Measurements from ENCODE around the gene RDH12.
"Not testable (repeated sequence)": the region's sequence is repeated elsewhere in the genome, so short reads cannot be mapped to it uniquely, and the experiment has no call there.

RDH12 gene
- long read RNA-seq, donor 1 = 0 reads
- long read RNA-seq, donor 2 = 0 reads
- long read RNA-seq, donor 3 = 0 reads
- long read RNA-seq, donor 4 = 0 reads
- long read RNA-seq, donor 5 = 0 reads
- long read RNA-seq, donor 6 = 0 reads
- long read RNA-seq, donor 7 = 0 reads
- long read RNA-seq, donor 8 = 0 reads

GRCh38 chr14:67701492-67701891, at the start of gene RDH12:
Gene RDH12, plus strand, starts transcription at chr14:67701886. Its CDS starts 20,757 bp downstream, at chr14:67722643.
- DNase-seq = not testable (repeated sequence)

DNA sequence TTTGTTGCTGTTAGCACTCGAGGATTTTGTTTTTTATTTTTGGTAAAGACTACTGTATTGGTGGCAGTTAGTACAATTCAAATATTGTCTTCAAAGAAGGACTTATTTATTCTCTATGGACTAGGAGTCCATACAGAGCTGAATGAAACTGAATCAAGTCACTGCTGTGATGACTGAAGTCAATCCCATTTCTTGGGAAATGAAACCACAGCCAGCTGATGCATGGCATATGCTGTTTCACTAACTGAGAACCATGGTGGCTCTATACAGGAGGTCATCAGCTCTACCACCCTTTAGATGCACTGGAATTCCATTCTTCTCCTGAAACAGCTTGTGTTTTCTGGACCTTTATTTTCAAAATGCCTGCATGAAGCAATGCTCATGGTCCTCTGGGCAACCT, 49.5 kb upstream of the RDH12 start:
- DNase-seq = no peak

- DNase-seq = no peak
Observed at GRCh38 chr14:67653651-67654280, 47.9 kb upstream of the RDH12 start.

DNA sequence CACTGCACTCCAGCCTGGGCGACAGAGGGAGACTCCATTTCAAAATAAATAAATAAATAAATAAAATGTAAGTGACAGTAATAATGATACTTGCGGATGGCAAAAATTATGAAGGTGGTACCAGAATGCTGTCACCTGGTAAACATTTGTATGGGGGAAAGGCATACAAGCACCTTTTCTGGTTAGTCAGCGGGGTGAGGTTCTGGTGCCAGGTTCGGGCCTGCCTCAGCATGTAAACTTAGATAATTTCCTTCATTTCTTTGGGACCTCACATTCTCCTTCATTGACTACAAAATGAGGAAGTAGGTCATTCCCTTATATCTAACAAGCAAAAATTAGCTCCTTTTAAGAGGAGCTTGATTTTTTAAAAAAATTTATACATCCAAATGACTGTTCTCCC, 38.1 kb upstream of the RDH12 start:
- DNase-seq = no peak

GRCh38 chr14:67665868-67666267, 35.8 kb upstream of the RDH12 start:
- no peak for DNase-seq

DNA sequence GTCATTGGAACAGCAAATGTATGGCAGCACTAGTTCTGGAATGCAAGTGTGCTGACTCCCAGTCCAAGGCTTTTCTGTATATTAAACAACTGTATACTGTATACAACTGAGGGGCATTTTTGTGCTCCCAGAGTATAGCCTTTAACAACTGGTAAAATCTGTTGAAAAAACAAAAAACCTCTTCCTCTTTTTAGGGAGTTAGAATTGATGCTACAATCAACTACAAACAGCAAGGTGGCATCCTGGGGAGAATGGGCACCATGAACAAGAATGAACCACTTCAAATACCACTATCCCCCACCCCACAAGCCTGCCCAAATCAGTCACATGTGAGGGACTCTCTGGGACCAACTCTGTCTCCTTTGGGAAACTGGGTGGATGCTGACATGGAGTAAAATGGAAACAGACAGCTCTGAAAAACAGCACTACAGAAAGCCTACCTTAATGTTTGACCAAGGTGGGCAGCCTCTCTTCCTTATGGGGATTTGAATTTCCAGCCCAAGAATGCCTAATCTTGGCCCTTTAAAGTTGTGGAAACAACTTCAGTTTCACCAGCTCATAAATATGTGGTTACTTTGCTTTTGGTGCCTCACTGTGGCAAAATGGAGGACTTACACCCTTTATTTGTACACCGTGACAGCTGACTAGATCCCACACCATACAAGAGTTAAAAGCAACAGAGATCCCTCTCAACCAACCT, 34.8 kb upstream of the RDH12 start:
- DNase-seq = no peak

GRCh38 chr14:67668559-67668958, 33.1 kb upstream of the RDH12 start:
- DNase-seq = no peak

DNA sequence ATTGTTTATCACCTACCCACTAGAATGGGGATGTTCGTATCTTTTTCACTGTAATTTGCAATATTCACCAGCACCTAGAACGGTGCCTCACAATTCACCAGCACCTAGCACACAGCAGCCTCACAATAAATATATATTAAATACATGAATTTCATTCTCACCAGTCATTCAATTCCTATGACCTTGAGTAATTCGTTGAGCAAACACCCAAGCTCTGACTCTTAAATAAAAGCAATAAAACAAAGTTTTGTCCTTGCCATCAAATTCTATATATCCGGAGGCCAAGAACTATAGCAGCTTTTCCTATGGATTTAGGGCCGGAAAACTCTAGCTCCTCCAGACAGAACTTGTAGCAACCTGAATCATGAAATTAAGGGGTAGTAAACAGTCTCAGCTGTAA, 28.2 kb upstream of the RDH12 start:
- DNase-seq = no peak

GRCh38 chr14:67674139-67674479, 27.6 kb upstream of the RDH12 start:
- DNase-seq = no peak

GRCh38 chr14:67674480-67675218, 27.0 kb upstream of the RDH12 start, which contains the start of gene VTI1B:
Gene VTI1B, minus strand, starts transcription at chr14:67674632. Its CDS starts 143 bp downstream, at chr14:67674489.
- DNase-seq = peak; percentile 100

DNA sequence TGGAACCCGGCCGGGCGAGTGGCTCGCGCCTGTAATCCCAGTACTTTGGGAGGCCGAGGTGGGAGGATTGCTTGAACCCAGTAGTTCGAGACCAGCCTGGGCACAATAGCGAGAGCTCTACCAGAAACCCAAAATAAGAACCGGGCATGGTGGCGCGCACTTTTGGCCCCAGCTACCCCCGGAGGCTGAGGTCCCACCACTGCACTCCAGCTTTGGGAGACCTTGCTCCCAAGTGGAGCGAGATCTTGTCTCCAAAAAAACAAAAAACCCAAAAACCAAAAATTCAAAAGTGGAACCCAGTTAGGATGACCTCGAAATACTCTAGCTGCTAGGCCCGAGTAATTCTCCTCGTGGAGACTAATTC, 26.5 kb upstream of the RDH12 start:
- no peak for DNase-seq

DNA sequence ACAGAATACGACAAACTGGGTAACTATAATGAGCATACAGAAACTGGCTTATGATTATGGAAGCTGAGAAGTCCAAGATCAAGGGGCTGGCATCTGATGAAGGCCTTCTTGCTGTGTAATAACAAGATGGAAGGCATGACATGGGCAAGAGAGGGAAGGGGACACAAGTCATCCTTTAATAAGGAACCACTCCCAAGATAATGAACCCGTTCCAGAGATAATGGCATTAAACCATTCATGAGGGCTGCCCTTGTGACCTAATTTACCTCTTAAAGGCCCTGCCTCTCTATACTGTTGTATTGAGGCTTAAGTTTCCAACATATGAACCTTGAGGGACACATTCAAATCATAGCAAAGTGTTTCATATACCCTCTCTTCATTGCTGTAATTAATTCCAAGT, 22.7 kb upstream of the RDH12 start:
- DNase-seq = no peak

DNA sequence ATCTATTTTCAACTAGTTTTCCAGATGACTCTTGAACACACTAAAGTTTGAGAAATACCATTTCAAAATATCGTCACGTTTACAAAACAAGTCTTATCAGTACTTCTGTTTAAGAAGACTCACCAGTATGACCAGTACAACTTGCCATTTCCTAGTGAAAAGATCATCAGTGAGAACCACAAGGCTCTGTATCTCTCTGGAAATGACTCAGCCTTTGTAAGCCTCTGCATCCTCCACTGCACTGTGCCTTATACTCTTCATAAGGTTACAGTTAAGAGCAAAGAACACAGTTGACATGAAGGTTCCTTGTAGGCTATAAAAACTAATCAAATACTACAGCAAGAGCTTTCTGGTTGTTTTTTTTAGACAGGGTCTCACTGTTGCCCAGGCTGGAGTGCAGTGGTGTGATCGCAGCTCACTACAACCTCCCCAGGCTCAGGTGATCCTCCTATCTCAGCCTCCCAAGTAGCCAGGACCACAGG, 21.5 kb upstream of the RDH12 start:
- DNase-seq = no peak

- no peak for DNase-seq
Observed at GRCh38 chr14:67680941-67681340, 20.7 kb upstream of the RDH12 start.

DNA sequence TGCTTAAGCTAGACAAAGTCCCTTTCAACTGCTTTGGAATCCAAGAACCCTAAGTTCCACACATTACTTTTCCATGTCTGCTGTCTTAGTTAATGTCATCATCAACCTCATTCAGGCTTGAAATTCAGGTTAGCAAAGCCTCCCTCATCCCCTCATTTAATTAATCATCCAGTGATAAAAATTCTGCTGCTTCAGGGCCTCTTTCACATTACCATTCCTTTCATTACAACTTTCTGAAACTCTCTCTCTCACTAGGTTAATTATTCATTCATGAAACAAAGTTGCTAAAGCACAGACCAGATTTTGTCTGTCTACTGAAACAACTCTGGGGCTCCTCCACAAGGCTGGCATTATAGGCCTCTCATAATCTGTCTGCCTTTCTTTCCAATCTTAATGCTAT, 17.8 kb upstream of the RDH12 start:
- no peak for DNase-seq

- no peak for DNase-seq
Observed at GRCh38 chr14:67690011-67690410, 11.7 kb upstream of the RDH12 start.

DNA sequence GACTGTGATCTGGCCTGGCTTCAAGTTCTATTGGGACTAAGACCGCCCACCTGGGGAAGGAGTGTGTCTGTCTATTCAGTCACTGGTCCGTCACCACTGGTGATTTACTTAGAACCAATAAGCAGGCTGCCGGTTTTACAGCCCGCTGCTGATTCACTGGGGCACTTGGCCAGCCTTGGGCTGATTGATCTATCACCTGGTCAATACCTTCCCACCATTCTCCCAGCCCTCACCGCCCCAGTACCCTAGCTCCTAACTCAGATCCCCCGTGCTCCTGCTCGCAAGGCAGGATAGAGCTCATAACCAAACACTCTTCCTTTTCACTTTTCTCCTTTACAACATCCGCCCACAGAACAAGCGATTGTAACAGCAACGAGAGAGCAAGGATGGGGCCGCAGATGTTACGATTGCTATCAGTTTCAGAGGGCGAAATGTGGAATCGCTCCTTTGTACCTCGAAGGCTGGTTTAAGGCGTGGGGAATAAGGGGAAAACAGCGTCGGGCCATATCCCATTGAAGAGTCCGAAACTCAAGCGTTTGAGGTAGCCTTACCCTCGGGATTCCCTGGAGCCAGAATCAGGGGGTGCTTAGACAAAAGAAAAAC, 6.8 kb upstream of the RDH12 start:
- DNase-seq = no peak

DNA sequence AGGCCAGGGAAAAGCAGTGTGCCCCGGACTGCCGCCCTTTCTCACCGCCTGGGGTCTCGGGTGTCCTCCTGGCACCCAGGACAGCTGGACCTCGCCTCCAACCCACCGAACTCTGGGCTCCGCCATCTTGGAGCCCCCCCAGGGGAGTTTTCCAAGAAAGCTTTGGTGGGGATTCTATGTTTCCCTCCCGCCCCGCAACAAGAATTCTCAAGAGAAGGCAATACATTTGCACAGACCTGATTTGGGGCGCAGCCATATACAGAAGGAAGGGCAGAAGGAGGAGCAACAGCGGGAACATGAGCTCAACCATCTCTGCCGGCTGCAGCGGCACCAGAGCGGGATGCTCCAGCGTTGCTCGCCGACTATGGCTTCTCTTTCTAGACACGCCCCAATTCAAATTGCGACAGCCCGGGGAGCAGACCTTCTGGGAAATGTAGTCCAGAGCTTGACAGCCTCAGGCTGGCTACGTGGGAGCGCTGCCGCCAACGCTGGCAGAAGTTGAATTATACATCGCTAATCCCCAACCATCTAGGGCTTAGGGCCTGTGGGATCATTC, 6.2 kb upstream of the RDH12 start, which contains the start of gene RDH11:
TSS of gene RDH11 (minus strand) at position 371 of the 556 bp plus-strand sequence. CDS start at position 310, 61 bp downstream.
- DNase-seq = peak; percentile 88

DNA sequence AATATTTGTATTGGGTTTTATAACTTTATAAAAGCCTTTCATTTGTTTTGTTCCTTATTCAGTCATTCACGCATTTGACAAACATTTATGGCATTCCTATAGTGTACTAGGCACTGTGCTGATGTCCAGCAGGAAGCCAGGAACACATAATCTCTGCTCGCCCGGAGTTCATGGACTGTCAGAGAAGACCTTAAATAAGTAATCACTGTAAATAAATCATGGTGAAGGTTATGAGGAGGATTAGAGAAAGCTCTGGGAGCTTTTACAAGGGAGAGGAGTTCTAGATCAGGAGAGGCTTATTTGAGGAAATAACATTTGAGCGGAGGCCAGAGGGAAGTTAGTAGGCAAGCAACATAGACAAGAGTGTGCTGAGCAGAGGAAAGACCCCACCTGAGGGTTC, 4.7 kb upstream of the RDH12 start:
- DNase-seq = no peak

GRCh38 chr14:67698179-67698578, 3.5 kb upstream of the RDH12 start:
- no peak for DNase-seq

- no peak for DNase-seq
Observed at GRCh38 chr14:67703997-67704396, 2.3 kb downstream of the RDH12 start.

- peak; percentile 26 for DNase-seq
Observed at GRCh38 chr14:67704484-67705089, 2.9 kb downstream of the RDH12 start.

Measured in right kidney (tissue), 9 donors.